GM12878 (cell line): Measurements from ENCODE around the gene HSPBAP1. TPM values are rescaled to one million over a fixed set of nuclear protein-coding genes. Genes with fewer than 3 reads are reported as not detected.

Source experiments
- ATAC-seq: fragments of 200-7000 bp; cut with Tn5 transposase; 3 replicates; pipeline ENCODE4 v1.9.1; 2020; ENCODE audit warnings: mild to moderate bottlenecking, moderate library complexity
- BruUV-seq: library from RNA; stranded (reverse); fragments of 400-500 nt; replicated peaks from 2 replicates; lab custom pipeline; 2021; lab: Mats Ljungman, UMichigan
- CTCF ChIA-PET: fragments of 300-600 bp; sonication (Branson Sonifier 250); formaldehyde crosslinking; extraction: SDS; loops from one replicate; lab custom pipeline; 2021; ENCODE audit warnings: inconsistent platforms; lab: Yijun Ruan, JAX
- POLR2A ChIA-PET: fragments of 350-600 bp; formaldehyde crosslinking; extraction: SDS; loops from one replicate; lab custom pipeline; 2021; ENCODE audit warnings: inconsistent platforms; lab: Charles Lee
- RAD21 ChIA-PET: fragments of 300-600 bp; sonication (Branson Sonifier 250); formaldehyde crosslinking; loops from one replicate; lab custom pipeline; 2023; ENCODE audit warnings: antibody characterized with exemption; ENCODE audit not compliant: unreplicated experiment; lab: Charles Lee
- SMC1A ChIA-PET: fragments of 300-600 bp; sonication (Branson Sonifier 250); formaldehyde crosslinking; loops from one replicate; lab custom pipeline; 2023; ENCODE audit not compliant: unreplicated experiment, uncharacterized antibody; lab: Charles Lee
- DNase-seq: peaks from one replicate; pipeline ENCODE4 v3.0.0-alpha.2; 2011; ENCODE audit warnings: low read depth, low spot score
- FAIRE-seq: peaks from 3 replicates; lab custom pipeline; 2011; peaks lifted over from hg19 to GRCh38; lab: Jason Lieb, UNC
- H2AFZ ChIP-seq: 2 replicates; pipeline ENCODE4 v1.6.0; 2011; ENCODE audit warnings: low read depth, low read length, control low read depth; ENCODE audit not compliant: control insufficient read depth
- H3K27ac ChIP-seq: 2 replicates; pipeline ENCODE4 v1.5.1; 2011; ENCODE audit warnings: control low read depth; ENCODE audit not compliant: control insufficient read depth, insufficient read depth
- H3K27me3 ChIP-seq, 2 experiments: replicated peaks in 1 of 2; 2 replicates each; pipeline versions ENCODE4 v1.6.0 to v1.6.1; 2011; ENCODE audit warnings: low read length in 1 of 2; ENCODE audit not compliant: control insufficient read depth in 2 of 2, insufficient read depth in 2 of 2
- H3K36me3 ChIP-seq, 2 experiments: 2 replicates each; pipeline ENCODE4 v1.5.1; 2011; ENCODE audit warnings: low read length in 1 of 2; ENCODE audit not compliant: control insufficient read depth in 2 of 2, insufficient read depth in 2 of 2
- H3K4me1 ChIP-seq: 2 replicates; pipeline ENCODE4 v1.6.1; 2011; ENCODE audit warnings: mild to moderate bottlenecking, low read length, moderate library complexity, mixed read lengths; ENCODE audit not compliant: control insufficient read depth, insufficient read depth
- H3K4me2 ChIP-seq: 2 replicates; pipeline ENCODE4 v1.6.0; 2011; ENCODE audit warnings: control low read depth; ENCODE audit not compliant: control insufficient read depth, insufficient read depth
- H3K4me3 ChIP-seq: fragments of 200-600 bp; sonication (generic); 2 replicates; pipeline ENCODE4 v1.5.1; 2016
- H3K79me2 ChIP-seq: 2 replicates; pipeline ENCODE4 v1.6.0; 2011; ENCODE audit warnings: low read length; ENCODE audit not compliant: control insufficient read depth, insufficient read depth
- H3K9ac ChIP-seq: 2 replicates; pipeline ENCODE4 v1.8.0; 2011; ENCODE audit warnings: low read length, control low read depth, mixed read lengths; ENCODE audit not compliant: control insufficient read depth, insufficient read depth
- H3K9me3 ChIP-seq: replicated peaks from 3 replicates; pipeline ENCODE4 v1.5.1; 2011; ENCODE audit warnings: mild to moderate bottlenecking, low read length; ENCODE audit not compliant: control insufficient read depth, insufficient read depth
- H4K20me1 ChIP-seq: 2 replicates; pipeline ENCODE4 v1.6.0; 2011; ENCODE audit not compliant: control insufficient read depth, insufficient read depth
- ATF3 ChIP-seq: IDR thresholded peaks from 2 replicates; pipeline ENCODE4 v1.6.1; 2011; ENCODE audit warnings: low read depth, mild to moderate bottlenecking, low read length, moderate library complexity, borderline replicate concordance; ENCODE audit errors: extremely low read depth
- MEF2A ChIP-seq: IDR thresholded peaks from 2 replicates; pipeline ENCODE4 v1.6.1; 2011; ENCODE audit warnings: low read depth, mild to moderate bottlenecking, low read length, moderate library complexity; ENCODE audit not compliant: insufficient read depth
- RAD21 ChIP-seq: IDR thresholded peaks from 2 replicates; pipeline ENCODE4 v1.6.1; 2011; ENCODE audit warnings: mild to moderate bottlenecking, low read depth, low read length, moderate library complexity; ENCODE audit not compliant: insufficient read depth
- YBX1 ChIP-seq: fragments of 450-650 bp; IDR thresholded peaks from 2 replicates; pipeline ENCODE4 v1.6.1; 2016; ENCODE audit warnings: antibody characterized with exemption
- WGBS: methylation state at CpG from one replicate; pipeline ENCODE4 v1.1.6; 2016; ENCODE audit warnings: low lambda C conversion rate; ENCODE audit not compliant: insufficient replicate concordance, insufficient coverage; ENCODE audit errors: missing lambda C conversion rate; 5-methylcytosine and 5-hydroxymethylcytosine counted together
- in situ Hi-C: fragments of 300-500 bp; cut with MboI; formaldehyde crosslinking; loops from 9 replicates; pipeline ENCODE4 v1.14.3; 2018; ENCODE audit warnings: mixed read lengths
- intact Hi-C: fragments of 100-400 bp; cut with micrococcal nuclease; formaldehyde crosslinking; loops from one replicate; pipeline ENCODE4 v1.14.2; 2022; ENCODE audit not compliant: unreplicated experiment
- polyA plus RNA-seq, 11 experiments: library from polyadenylated mRNA; depleted of rRNA in 4 of 11; unstranded in 6 of 11; stranded (reverse) in 5 of 11; fragments of >200 nt; fragmentation: Nextera tagmentation in 4 of 11; fragmentation: Illumina TruSeq in 1 of 11; extraction: Ambion mirVana in 4 of 11; extraction: Trizol in 1 of 11; gene quantifications; 1 replicate in 1 of 11; 2 replicates in 10 of 11; pipeline versions ENCODE4 v1.2.1 to v1.2.3, GENCODE V29; 2011 to 2016; ENCODE audit warnings: inconsistent platforms in 2 of 11, missing spikeins in 2 of 11, low read depth in 1 of 11
- total RNA-seq, 4 experiments: library from RNA; depleted of rRNA in 3 of 4; stranded (reverse); fragments of >200 nt in 3 of 4; fragmentation: Illumina TruSeq in 1 of 4; extraction: Trizol in 1 of 4; gene quantifications; 2 replicates each; pipeline versions ENCODE4 v1.2.1 to v1.2.3, GENCODE V29; 2013 to 2021
- TF ChIP-seq, protein P1 (sequence below): fragments of 450-650 bp; IDR thresholded peaks from 2 replicates; pipeline ENCODE4 v1.6.1; 2014; ENCODE audit warnings: mild to moderate bottlenecking

HSPBAP1 gene
- total and polyA plus RNA-seq, 10 of the 15 experiments (the other 5 are each of a cell fraction or from before 2014, with no cell fraction given) = 3.2 to 10.3 (median 7.9) TPM

DNA sequence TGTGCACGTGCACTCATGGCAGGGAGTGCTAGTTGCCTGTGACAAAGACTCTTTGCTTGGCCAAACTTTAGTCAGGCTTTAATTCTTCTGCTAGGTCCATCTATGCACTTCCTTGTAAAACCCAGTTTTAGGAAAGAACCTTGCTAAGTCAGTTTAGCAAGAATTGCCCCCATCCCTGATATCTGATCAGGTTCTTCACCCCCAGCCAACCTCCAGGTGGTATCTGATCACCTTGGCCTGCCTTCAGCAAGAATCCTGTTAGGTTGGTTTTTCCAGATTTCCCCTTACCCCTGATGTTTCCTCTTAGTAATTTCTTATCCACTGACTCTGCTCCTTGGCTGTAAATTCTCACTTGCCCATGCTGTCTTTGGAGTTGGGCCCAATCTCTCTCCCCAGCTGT is 8.4 kb downstream of the HSPBAP1 start (continued):
- no peak for TF ChIP-seq ATF3
- TF ChIP-seq, protein P1, sequence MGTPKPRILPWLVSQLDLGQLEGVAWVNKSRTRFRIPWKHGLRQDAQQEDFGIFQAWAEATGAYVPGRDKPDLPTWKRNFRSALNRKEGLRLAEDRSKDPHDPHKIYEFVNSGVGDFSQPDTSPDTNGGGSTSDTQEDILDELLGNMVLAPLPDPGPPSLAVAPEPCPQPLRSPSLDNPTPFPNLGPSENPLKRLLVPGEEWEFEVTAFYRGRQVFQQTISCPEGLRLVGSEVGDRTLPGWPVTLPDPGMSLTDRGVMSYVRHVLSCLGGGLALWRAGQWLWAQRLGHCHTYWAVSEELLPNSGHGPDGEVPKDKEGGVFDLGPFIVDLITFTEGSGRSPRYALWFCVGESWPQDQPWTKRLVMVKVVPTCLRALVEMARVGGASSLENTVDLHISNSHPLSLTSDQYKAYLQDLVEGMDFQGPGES = no peak

DNA sequence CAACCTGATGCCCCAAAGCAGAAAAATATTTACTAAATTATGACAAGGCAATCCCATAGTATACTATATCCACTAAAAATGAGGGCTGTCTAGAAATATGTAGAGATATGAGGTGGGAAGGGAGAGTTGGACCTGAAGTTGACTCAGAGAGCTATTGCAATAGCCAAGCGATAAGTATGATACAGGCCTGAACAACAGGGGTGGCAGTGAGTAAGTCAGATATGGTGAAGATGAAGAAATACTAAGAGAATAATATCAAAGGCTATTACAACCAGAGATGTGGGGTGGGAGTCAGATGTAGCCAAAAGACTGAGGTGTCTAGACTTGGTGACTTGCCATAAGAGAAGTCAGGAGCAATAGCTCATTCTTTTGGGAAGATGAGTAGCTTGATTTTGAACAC is 9.2 kb downstream of the HSPBAP1 start:
- no peak overlapping the region for H2AFZ ChIP-seq
- no peak for DNase-seq
- RAD21 ChIA-PET = interaction anchor here (1.3 kb wide), 1 partner anchor 12 kb away, joined by 4 read pairs; no protein-coding TSS in a partner anchor
- in situ Hi-C loops = no loop called here
- BruUV-seq = no TSS peak
- no peaks in the 10 kb centered on the region for H3K4me1 ChIP-seq
- no peaks in the 10 kb centered on the region for H3K9me3 ChIP-seq
- no peaks in the 10 kb centered on the region for H3K27me3 ChIP-seq
- no peaks in the 10 kb centered on the region for H4K20me1 ChIP-seq
- CTCF ChIA-PET = interaction anchor here (0.6 to 2.5 kb wide), 6 partner anchors 9 to 60 kb away, joined by 3 to 9 read pairs (median 4); partner anchors contain the start of gene HSPBAP1
- TF ChIP-seq YBX1 (no peak), RAD21 (no peak), MEF2A (no peak)
- H3K79me2 ChIP-seq = no peaks in the 10 kb centered on the region
- FAIRE-seq = no peak
- intact Hi-C loops = no loop called here
- WGBS = 100% methylated on average over 1 of the region's 1 CpG
- no peak overlapping the region for H3K27ac ChIP-seq
- SMC1A ChIA-PET = interaction anchor here (1.6 to 2.5 kb wide), 3 partner anchors 8 to 10 kb away, joined by 3 to 9 read pairs (median 5); partner anchors contain the start of gene HSPBAP1
- no peak overlapping the region for H3K4me2 ChIP-seq
- no peak overlapping the region for H3K4me3 ChIP-seq
- no peak overlapping the region for H3K9ac ChIP-seq
- POLR2A ChIA-PET = interaction anchor here (1.0 kb wide), 1 partner anchor 12 kb away, joined by 3 read pairs; no protein-coding TSS in a partner anchor
- ATAC-seq = no peak
- H3K36me3 ChIP-seq = no peaks in the 10 kb centered on the region
